ENCODE measurements around the gene CHCHD3. TPM values are rescaled to one million over a fixed set of nuclear protein-coding genes. Genes with fewer than 3 reads are reported as not detected.
A peak's percentile ranks its signal among the peaks of the same experiment; 100 is the strongest.

CHCHD3 gene
- total RNA-seq, 1 experiment from 2014 or later: 96.2 TPM

DNA sequence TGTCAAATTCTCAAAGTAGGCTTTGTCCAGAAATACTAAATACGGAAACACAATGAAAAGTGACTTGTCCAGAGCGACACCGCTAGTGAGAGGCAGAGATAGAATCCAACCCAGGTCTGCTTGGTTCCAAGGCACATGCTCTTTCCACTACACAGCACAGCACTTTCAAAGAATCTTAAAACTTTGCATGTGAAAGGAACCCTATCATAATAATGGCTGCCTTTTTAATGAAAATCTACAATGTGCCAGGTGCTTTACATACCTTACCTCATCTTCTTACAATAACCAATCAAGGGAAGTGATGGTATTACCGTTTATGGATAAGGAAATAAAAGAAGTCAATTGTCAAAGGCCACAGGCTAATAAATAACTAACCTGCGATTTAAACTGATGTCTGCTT is 2.6 kb downstream of the CHCHD3 start:
- DNase-seq (ENCODE audit: low read depth): no peak

DNA sequence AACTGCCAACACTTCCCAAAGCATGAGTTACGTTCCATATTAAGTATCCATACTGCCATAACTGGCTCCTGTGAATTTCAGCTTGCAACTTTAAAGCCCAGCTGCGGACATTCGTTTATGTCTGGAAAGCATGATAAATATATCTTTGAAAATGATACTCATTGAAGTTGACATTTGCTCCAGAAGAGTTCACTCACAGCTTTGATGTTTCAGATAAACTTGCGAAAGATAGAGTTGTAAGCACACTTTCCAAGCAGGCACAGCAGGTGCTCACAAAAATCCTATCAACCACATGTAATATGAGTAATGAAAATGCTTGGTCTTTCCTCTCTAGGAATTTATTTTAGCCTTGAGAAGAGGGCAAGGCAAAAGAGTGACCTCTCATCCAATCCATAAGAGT is 4.5 kb downstream of the CHCHD3 start:
- DNase-seq (ENCODE audit: low read depth): no peak

DNA sequence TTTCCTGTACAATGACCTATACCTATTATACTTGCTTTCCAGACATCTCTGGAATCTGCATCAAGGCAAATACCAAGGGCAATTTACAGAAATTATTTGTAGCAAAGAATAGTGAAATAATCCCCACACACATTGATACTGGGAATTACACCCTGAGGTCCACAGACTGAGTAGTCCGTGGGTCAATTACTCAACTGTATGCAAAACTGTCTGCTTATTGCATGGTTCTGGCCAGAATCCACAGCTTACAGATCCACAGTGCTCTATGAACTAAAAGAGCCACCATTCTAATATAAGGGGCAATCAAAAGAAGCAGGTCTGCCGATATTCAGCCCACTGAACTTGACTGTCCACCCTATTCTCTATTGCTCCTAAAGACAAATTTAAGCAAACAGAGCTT is 5.7 kb downstream of the CHCHD3 start:
- DNase-seq (ENCODE audit: low read depth): no peak

DNA sequence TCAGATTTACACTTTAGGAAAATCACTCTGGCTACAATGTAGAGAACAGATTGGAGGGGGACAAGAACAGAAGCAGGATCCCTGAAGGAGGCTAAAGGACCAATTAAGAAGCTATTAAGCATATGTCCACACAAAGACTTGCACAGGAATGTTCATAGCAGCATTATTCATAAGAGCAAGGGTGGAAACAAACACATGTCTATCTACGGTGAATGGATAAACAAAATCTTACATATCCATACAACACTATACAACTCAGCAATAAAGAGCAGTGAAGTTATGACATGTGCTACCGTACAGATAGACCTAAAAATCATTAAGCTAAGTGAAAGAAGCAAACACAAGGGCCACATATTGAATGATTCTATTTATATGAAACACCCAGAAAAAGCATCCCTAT is 10.4 kb downstream of the CHCHD3 start:
- no peak for DNase-seq (ENCODE audit: low read depth)

DNA sequence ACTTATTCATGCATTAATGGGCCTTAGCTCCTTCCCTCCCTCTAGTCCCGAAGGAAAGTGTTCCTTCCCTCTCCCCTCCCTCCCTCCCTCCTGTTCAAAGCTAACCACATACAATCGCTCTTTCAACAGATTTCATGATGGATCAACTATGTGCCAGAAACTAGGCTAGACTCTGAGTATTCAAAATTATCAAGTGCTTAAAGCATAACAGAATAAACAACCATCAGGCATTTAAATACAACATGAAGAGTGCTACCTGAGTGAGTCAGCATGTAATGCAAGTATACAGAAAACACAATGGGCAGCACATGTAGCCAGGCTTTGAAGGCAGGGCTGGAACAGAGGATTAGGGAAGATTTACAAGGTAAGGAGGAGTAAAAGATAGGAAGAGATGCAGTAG is 11.3 kb downstream of the CHCHD3 start:
- no peak for DNase-seq (ENCODE audit: low read depth)

DNA sequence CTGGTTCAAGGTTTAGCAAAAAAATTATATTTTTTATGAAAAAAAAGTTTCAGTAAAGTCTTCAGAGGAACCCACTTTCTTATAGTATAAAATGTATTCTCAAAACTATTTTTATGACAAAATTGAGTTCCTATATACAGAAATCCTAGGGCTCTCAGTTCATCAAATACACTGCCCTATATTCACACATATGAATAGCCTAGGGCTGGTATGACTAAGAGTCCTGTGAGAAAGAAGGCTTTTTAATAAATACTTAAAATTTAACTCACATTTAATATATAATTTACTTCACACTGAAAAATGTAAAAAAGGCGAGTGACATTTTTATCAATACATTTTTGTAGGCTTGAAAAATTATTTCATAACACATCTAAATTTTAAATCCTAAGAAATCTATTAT is 16.6 kb downstream of the CHCHD3 start:
- DNase-seq (ENCODE audit: low read depth): no peak

DNA sequence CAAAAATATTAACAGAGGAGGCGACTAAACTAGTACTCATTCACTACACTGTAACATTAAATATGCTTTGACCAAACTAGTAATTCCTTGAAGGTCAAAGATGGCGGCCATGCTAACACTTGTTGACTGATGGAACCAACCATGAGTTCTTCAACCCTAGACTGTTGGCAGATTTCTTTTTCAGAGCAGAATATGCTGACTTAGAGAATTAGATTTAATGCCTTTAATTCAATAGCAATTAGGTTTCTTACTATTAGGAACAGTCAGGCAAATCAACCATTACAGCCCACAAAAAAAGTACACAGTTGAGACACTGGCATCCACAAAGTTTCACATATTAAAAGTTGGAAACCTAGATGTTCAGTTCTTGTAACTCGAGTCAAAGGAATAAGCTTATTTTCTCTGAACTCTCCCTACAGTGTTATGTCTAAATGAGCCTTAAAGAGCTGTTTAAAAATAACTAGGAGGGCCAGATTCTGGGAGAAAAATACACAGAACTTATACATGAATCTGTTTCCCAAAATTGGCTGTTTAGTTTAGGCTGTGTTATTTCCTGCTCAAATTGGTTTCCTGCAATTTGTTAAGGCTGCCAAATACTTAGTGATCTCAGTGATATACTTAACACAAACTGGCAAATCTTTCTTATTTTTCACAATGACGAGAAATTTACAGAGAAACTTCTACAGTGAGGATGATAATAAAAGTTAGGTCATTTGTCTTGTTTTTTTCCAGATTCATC is 17.6 kb downstream of the CHCHD3 start:
- no peak for DNase-seq (ENCODE audit: low read depth)

DNA sequence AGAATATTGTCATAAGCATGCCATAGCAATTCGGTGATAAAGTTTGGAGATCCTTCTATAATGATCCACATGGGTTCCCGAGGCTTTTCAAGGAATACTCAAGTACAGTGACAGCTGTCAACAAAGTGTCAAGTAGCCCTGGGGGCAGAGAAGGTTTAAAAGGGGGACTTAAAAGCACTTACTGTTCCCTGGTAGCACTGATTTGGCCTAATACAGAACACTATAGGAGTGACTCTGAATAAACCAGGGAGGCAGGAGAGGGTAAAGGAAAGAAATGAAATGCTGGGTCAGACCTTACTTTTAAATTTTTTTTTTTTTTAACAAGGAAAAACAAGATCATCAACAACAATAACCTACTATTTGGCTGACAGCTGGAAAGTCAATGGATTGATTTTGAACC is 20.1 kb downstream of the CHCHD3 start:
- no peak for DNase-seq (ENCODE audit: low read depth)

DNA sequence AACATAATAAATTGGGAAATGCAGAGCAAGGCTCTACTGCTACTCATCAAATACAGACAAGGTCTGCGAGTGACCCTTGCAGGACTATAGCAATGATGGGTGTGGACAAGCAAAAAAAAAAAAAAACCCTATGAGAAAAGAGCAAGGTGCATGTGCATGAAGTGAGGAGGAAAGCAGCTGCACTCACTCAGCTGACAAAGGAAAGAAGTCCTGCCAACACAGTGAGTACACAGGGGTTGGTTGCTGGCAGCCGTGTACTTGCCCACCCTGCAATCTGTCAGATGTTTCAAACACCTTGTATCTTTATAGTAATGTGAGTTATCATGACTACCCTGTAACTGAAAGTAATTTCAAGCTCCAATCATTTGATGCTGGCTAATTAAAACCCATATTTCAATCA is 20.5 kb downstream of the CHCHD3 start:
- DNase-seq (ENCODE audit: low read depth): no peak

DNA sequence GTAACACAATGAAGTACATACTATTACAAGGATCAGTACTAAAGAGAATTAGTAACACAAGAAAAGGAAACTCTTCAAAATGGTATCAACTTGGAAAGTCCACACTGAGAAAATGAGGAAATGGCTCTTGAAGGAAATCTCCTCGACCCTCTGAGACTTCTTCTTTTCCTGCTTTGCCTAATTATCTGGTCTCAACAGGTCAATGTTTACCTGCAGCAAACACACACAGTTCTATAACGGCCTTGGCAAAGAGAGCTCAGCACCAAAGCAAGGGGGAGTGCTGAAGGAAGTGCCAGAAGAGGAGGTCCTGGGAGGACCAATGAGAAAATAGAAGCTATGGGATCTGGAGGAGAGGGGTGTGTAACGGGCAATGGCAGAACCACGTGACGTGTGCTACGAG is 21.9 kb downstream of the CHCHD3 start:
- no peak for DNase-seq (ENCODE audit: low read depth)

DNA sequence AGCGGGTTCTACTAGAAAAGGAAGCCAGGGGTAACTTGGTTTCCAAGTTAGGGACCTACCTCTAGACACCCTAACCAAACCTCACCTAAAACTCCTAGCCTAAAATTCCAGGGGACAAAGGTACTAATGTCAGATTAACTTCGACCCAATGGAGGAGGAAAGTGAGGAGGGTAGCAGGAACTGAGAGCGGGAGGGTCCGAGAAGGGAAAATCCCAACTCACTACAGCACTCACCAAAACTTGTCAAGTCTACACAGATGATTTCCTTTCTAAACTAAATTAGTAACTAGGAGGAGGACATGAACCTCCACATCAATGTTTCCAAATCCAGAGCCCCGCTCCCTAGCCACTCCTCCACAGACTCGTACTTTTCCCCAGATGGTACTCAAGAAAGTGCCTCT is 22.6 kb downstream of the CHCHD3 start:
- DNase-seq (ENCODE audit: low read depth): no peak

DNA sequence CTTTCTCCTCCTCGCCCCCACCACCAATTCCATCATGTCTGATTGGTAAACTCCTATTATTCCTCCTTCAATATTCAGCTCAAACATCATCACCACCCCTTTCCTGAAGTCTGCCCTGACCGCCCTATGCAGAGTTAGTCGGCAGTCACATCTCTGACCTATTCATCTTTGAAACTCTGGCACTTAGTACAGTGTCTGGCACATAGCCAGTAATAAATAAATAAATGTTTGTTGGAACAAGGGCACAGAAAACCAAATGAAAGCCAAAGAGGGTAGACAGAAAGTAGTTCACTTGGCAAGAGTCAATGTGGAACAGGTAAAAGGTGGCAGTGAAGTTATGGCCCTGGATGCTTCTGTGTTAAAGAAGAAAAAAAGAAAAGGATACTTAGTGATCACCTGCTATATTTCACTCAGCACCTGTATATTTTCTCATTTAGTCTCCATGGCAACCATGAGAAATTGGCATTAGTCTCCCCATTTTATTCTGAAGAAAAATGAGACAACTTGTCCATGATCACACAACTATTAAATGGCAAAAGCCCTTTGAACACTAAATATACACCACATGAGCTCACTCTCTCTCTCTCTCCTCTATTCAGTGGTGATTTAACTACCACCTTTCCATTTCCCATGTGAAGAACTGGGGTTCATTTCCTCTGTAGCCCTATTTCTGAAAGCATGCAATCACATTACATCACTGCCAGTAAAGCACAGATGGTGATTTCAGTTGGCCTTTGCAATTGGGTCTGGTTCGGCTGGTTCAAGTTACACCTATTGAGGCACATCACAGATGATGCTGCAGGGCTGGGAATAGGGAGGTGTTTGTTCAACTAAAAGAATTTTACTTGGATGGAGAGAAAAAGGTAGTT is 25.3 kb downstream of the CHCHD3 start:
- no peak for DNase-seq (ENCODE audit: low read depth)

DNA sequence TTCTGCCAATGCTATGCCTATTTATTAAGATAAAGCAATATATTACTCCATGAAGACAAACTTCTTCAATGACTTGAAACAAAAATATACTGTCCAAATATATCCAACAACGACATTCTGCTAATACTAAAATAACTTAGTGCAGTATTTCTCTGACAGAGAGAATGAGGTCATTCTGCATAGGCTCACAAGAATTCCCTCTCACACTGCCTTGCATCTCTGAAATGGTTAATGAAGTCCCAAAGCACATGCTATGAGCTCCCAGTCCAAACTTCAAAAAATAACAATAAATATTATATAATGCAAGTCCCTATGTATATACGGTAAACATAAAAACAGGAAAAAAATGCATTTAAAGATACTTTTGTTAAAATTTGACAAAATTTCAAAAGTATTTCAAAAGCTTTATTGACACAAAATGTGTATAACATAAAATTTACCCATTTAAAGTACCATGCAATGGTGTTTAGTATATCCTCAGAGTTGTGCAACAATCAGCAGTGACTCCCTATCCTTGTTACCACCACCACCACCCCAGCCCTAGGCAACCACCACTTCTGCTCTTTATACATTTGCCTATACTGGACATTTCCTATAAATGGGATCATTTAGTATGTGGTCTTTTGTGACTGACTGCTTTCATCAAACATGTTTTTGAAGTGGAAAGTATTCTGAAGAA is 27.6 kb downstream of the CHCHD3 start:
- peak; percentile 13 for DNase-seq (ENCODE audit: low read depth)

DNA sequence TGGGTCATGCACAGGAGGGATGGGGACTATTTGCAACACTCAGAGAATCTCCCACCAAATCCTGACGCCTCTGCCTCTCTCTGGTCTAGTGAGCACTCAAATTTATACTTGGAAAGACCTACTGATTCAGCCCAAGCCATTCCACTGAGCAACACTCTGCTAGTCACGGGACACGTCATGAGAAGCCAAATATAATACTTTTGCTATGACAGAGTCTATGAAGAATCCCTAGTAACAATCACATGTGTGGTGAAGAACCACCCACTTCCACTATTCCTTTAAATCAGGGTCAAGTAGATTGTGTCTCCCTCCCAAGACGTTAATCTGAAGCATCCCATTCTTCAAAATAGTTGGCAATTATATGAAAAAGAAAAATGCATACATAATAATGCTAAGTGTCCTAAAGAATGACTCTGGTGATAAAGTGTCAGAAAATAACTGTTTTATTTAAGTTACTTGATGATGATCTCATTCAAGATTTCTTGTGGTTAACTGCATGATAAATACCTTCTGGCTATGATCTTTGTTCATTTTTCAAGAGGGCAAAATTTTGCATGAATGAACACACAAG is 28.5 kb downstream of the CHCHD3 start:
- peak; percentile 89 for DNase-seq (ENCODE audit: low read depth)

DNA sequence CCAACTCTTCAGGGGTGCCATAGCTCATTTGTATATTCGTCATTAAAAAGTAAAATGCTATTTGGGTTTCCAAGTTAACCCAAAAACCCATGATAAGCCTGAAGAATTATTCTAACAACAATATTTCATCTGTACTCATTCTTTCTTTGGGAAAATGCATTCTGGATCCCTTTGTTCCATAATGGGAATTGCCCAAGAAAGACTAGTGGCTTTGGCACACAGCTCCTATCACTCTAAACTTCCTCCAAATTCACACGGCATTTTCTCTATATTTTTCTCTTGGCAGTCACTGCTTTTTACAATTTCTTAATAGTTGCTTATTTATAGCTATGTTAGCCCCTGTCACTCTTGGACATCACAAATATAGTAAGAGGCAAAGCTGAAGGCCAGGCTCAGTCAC is 29.1 kb downstream of the CHCHD3 start:
- DNase-seq (ENCODE audit: low read depth): peak; percentile 2

DNA sequence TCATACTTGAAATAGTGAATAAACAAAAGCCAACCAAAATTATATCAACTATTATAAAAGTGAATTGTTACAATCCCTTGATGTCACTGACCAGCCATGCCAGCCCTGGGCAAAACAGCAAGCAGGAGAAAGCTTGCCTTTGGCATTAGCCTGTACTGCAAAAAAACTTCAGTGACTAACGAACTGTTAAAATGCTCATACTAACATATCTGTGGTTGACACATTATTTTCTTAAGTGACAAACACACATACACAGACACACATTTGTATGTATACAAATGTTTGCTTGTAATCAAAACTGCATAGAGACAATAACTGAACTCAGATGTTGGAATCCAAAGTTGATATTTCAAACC is 29.5 kb downstream of the CHCHD3 start:
- DNase-seq (ENCODE audit: low read depth): peak; percentile 15

DNA sequence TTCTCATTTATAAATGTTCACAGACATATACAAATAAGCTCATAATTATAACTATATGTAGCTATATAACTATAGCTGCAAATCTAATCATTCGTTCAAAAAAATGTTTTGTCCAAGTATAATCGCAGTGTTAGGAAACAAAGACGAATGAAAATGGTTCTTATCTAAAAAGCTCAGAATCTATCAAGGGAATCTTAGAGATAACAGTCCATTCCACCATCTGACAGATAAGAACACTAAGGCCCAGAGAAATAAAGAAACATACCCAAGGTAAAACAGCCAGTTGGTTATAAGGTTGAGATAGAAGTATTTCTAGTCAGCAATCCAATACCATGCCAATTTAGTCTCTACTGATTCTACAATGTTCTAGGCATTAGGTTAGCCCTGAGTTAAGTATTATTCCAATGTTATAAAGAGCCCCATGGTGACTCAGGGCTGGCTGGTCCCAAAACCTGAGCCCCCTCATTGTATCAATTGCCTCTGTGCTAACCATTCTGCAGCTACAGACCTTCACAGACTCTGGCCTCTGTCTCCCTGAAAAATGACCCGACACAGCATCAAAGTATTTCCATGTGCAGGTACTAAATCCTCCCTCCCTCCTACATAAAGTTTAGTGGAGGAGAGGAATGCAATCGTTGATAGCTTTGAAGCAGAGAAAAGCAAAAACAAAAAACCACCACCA is 30.0 kb downstream of the CHCHD3 start:
- no peak for DNase-seq (ENCODE audit: low read depth)

DNA sequence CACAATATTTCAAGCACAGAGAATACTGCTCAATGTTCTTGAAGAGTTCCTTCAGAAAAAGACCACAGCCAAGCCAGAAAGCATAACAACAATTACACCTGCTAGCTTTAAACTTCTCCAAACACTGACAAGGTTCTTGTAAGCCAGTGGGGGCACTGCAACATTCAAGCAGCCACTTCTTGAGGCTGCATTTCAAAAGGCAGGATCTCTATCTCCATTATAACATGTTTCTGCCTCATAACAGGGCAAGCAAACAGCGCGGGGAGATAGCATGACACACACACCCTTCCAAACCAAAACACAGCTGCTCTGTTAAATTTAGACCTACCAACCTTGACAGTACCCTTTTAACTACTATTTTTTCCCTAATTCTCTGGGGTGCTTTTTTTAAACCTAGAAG is 30.8 kb downstream of the CHCHD3 start:
- DNase-seq (ENCODE audit: low read depth): peak; percentile 22

DNA sequence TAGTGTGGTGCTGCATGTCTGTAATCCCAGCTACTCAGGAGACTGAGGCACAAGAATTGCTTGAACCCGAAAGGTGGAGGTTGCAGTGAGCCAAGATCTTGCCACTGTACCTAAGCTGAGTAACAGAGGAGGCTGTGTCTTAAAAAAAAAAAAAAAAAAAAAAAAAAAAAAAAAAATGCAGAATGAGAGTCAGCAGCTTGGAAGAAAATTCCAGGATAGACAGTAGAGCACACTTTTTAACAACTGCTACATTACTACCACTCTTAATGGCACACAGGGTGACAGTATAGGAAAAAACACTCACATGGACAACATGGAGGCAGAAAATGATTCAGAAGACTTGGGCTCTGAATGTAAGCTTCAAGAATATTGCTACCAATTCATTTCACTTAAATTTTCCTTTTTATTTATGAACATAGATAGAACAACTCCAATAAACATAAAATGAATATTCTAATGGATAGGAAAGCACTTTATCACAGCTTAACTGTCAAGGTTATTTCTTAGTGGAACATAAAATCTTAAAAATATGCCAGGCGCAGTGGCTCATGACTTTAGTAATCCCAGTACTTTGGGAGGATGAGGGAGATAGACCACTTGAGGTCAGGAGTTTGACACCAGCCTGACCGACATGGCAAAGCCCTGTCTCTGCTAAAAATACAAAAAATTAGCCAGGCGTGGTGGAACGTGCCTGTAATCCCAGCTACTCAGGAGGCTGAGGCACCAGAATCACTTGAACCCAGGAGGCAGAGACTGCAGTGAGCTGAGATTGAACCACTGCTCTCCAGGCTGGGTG is 31.5 kb downstream of the CHCHD3 start:
- DNase-seq (ENCODE audit: low read depth): no peak

DNA sequence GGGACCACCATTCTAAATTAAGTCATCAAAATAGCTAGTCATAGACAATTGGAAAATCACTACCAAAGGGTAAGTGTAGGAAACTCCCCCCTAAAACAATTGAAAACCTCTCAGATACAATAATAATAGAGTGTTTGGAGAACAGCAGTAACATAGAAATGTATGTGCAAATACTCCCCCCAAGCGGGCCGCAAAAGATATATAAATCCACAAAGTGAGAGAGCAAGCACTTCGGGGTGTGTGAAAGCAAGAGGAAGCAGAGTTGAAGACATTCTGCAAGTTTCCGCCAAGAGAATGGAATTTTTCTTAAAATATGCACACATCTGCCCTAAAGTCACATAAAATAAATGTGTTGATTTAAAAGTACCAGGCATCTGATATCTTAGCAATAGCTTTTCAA is 33.3 kb downstream of the CHCHD3 start:
- no peak for DNase-seq (ENCODE audit: low read depth)

DNA sequence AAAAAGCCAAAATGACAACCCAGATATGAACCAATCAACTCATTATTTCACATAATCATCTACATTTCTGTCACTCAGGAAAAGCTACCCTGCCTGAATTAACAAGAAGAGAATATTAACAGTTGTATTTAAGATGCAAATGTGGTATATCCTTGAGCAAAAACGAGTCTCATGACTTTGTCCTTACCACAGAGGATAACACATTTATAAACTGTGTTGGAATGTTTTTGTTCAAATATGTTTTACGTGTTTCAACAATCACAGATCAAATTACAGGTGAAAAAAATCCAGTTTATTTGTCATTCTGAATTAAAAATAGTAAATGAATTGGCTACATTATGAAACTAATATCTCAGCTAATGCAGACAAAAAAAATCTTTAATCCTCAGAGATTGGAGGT is 34.6 kb downstream of the CHCHD3 start:
- DNase-seq (ENCODE audit: low read depth): no peak
